Left lung (tissue), 10 donors: Measurements from ENCODE around the gene VPS33B. TPM values are rescaled to one million over a fixed set of nuclear protein-coding genes. Genes with fewer than 3 reads are reported as not detected.

Experiments used
- ATAC-seq: fragments of 200-7000 bp; cut with Tn5 transposase; one replicate; pipeline ENCODE4 v1.9.1; 2020; ENCODE audit warnings: moderate library complexity
- DNase-seq, 4 donors: peaks; one replicate each; pipeline ENCODE4 v3.0.0-alpha.2; 2013 to 2020
- H3K27ac ChIP-seq, 2 donors: fragments of 200-600 bp; sonication (generic) in 1 of 2; one replicate each; pipeline versions ENCODE4 v1.5.0 to v1.8.0; 2020 to 2021
- H3K27me3 ChIP-seq, 2 donors: fragments of 200-600 bp; sonication (generic) in 1 of 2; one replicate each; pipeline versions ENCODE4 v1.5.0 to v1.8.0; 2020 to 2021
- H3K36me3 ChIP-seq, 2 donors: fragments of 200-600 bp; sonication (generic) in 1 of 2; one replicate each; pipeline versions ENCODE4 v1.5.0 to v1.8.0; 2020 to 2021
- H3K4me1 ChIP-seq, 2 donors: fragments of 200-600 bp; one replicate each; pipeline ENCODE4 v1.8.0; 2021
- H3K4me3 ChIP-seq, 2 donors: fragments of 200-600 bp; sonication (generic) in 1 of 2; one replicate each; pipeline versions ENCODE4 v1.5.0 to v1.8.0; 2020 to 2021; ENCODE audit warnings: mild to moderate bottlenecking in 1 of 2
- H3K9me3 ChIP-seq, 2 donors: fragments of 200-600 bp; sonication (generic) in 1 of 2; one replicate each; pipeline versions ENCODE4 v1.5.0 to v1.8.0; 2020 to 2021
- CTCF ChIP-seq, 2 donors: fragments of 200-600 bp; sonication (generic) in 1 of 2; IDR thresholded peaks; one replicate each; pipeline versions ENCODE4 v1.5.0 to v1.8.0; 2021; ENCODE audit warnings: antibody characterized with exemption in 2 of 2
- intact Hi-C, 2 donors: fragments of 100-400 bp; cut with DNase I; formaldehyde crosslinking; loops; one replicate each; pipeline versions ENCODE4 v1.11.2 to v1.14.2; 2022
- polyA plus RNA-seq, 6 donors: library from polyadenylated mRNA; unstranded; fragments of 120-200 nt; gene quantifications; one replicate each; pipeline ENCODE4 v1.2.1, GENCODE V29; 2013; ENCODE audit not compliant: insufficient read length in 6 of 6
- total RNA-seq, 2 donors: library from RNA; stranded (reverse); fragmentation: NEBNext Ultra II Directional; extraction: Animal tissue kit (Norgen Biotek cat#: 25700); gene quantifications; one replicate each; pipeline ENCODE4 v1.2.1, GENCODE V29; 2021
- donor health status: DM: no; HTN: yes; CAD: no.
- donor health status: DM: no; HTN: no; CAD: no.

The VPS33B gene
- total and polyA plus RNA-seq, 8 donors = 11.8 to 19.5 (median 18.0) TPM

DNA sequence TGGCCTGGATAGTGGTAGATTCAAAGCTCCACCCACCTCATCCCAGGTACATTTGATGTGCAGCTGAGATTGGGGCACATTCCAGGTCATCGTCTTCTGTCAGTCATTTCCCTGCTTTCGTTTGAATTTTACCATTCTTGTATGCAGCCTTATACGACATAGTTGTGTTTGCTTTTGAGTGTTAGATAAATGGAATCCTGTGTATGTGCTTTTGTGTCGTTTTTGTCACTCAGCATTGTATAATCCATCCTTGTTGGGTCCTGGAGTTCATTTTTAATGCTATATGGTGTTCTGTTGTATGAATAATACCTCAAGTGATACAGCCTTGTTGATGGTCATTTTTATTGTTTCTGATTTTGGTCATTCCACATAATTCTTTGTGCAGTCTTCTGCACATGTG is 60.4 kb downstream of the VPS33B start:
- Histone ChIP-seq H3K4me3 (no peak overlapping the region), H3K4me1 (peaks cover 0 to 9% of the 10 kb centered on the region in 2 donors), H3K27me3 (no peaks in the 10 kb centered on the region), H3K9me3 (no peaks in the 10 kb centered on the region), H3K36me3 (peaks cover 0 to 52% of the 10 kb centered on the region in 2 donors), H3K27ac (no peak overlapping the region)
- DNase-seq = no peak
- intact Hi-C loops = no loop called here
- ATAC-seq = no peak
- no peak for TF ChIP-seq CTCF (IDR thresholded peaks at IDR 0.05)

DNA sequence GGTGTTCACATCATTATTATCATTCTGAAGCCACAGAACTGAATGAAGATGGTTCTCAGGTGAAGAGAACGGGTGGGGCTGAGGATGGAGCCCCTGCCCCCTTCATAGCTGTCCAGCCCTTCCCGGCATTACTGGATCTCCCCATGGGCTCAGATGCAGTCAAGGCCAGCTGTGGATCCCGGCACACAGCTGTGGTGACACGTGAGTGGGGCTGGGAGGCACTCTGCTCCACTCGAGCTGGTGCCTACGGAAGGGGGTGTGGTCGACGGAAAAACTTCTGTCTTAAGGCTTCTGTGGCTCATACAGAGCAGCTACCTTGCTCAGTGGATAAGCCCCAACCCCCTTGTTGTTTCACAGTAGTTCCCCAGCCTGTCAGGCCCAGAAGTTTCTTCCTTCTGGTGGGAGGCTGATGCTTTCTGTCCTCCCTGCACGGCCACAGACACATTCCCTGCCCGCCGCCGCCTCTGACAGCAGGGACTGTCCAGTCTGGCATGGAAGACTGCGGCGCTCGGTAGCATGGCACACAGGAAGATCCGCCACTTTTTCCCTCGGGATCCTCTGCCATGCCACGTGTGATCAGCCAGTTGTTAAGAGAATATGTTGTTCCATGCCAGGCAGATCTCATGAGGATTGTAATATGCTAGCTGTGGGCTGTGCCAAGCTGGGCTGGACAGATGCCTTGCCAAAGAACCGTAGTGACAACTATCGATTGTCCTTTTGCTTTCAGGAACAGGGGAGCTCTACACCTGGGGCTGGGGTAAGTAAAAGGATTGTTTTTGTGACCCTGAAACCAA is 61.9 kb downstream of the VPS33B start:
- Histone ChIP-seq H3K27ac (no peak overlapping the region), H3K27me3 (no peaks in the 10 kb centered on the region), H3K4me3 (no peak overlapping the region), H3K9me3 (no peaks in the 10 kb centered on the region), H3K36me3 (peaks cover 0 to 37% of the 10 kb centered on the region in 2 donors), H3K4me1 (peaks cover 4 to 24% of the 10 kb centered on the region in 2 donors)
- no peak for TF ChIP-seq CTCF (IDR thresholded peaks at IDR 0.05)
- no peak for DNase-seq
- intact Hi-C loops = no loop called here
- no peak for ATAC-seq

DNA sequence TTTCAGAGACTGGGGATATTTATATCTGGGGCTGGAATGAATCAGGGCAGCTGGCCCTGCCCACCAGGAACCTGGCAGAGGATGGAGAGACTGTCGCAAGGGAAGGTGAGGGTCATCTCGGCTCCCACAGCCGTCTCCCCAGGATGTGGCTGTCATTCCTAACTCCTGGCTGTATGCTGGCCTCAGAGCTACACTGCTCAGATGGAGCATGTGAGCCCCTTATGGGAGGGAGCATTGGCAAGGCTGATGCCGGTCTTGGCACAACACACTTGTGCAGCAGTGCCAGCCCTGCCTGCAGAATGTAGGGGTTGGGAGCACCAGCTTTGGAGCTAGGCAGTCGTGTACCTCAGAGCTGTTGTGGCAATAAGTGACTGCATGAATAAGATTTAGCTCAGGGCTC is 62.5 kb downstream of the VPS33B start:
- Histone ChIP-seq H3K27me3 (no peaks in the 10 kb centered on the region), H3K9me3 (no peaks in the 10 kb centered on the region), H3K4me1 (peaks cover 7 to 30% of the 10 kb centered on the region in 2 donors), H3K4me3 (no peak overlapping the region), H3K27ac (no peak overlapping the region), H3K36me3 (peaks cover 0 to 34% of the 10 kb centered on the region in 2 donors)
- no peak for ATAC-seq
- TF ChIP-seq CTCF (IDR thresholded peaks at IDR 0.05) = no peak
- no peak for DNase-seq
- intact Hi-C loops = loop anchor here in 1 of 2 donors (5.0 to 10.0 kb wide), 2 partner anchors 75 to 312 kb away; no protein-coding TSS in a partner anchor

DNA sequence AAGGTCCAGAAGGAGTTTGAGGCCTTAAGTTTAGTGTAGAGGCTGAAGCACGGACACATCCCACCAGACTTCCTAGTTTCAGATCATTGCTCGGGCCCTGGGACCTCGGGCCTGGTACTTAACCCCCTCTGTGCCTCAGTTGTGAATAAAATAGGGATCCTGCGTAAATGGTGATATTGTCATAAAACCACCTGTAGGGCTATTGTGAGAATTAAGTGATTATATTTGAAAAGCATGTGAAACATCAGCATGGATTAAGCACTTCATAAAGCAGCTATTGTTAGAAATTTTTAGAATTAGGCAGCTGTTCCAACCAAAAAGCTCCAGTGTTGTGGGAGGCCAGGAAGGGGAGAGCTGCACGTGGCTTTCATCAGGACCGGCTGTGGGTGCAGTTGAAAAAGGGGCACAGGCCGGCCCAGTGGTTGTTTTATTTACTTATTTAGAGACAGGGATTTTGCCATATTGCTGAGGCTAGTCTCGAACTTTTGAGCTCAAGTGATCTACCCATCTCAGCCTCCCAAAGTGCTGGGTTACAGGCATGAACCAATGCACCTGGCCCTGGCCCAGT is 63.3 kb downstream of the VPS33B start:
- Histone ChIP-seq H3K27ac (no peak overlapping the region), H3K27me3 (no peaks in the 10 kb centered on the region), H3K36me3 (peaks cover 0 to 32% of the 10 kb centered on the region in 2 donors), H3K4me1 (peaks cover 7 to 35% of the 10 kb centered on the region in 2 donors), H3K4me3 (no peak overlapping the region), H3K9me3 (no peaks in the 10 kb centered on the region)
- DNase-seq (no peak), ATAC-seq (no peak)
- no peak for TF ChIP-seq CTCF (IDR thresholded peaks at IDR 0.05)
- intact Hi-C loops = loop anchor here in 1 of 2 donors (5.0 to 10.0 kb wide), 2 partner anchors 76 to 313 kb away; no protein-coding TSS in a partner anchor

DNA sequence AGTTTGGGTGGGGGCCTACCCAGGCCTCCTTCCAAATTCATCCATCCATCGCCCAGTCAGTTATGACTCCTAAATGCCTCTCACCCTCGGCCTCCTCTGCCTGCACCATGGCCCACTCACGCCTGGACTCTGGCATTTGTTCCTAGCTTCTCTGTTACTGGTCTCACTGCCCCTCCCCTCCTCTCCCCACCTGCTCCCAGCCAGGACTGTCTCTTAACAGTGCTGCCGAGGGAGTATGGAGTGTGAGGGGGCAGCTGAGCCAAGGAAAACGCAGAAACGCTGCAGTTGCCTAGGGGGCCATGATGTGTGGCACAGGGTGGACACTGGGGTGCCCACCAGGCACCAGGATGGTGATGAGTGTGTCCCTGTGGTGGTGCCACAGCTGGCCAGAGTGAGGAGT is 64.6 kb downstream of the VPS33B start:
- DNase-seq (no peak), ATAC-seq (no peak)
- H3K4me3 ChIP-seq = no peak overlapping the region
- H3K4me1 ChIP-seq = peaks cover 7 to 35% of the 10 kb centered on the region in 2 donors
- no peak overlapping the region for H3K27ac ChIP-seq
- H3K36me3 ChIP-seq = peaks cover 0 to 37% of the 10 kb centered on the region in 2 donors
- H3K9me3 ChIP-seq = no peaks in the 10 kb centered on the region
- intact Hi-C loops = loop anchor here in 1 of 2 donors (5.0 to 10.0 kb wide), 2 partner anchors 77 to 315 kb away; no protein-coding TSS in a partner anchor
- no peak for TF ChIP-seq CTCF (IDR thresholded peaks at IDR 0.05)
- no peaks in the 10 kb centered on the region for H3K27me3 ChIP-seq
